GM18507 (cell line): ENCODE measurements around the gene ZNF438.
"Not testable (repeated sequence)": the region's sequence is repeated elsewhere in the genome, so short reads cannot be mapped to it uniquely, and the experiment has no call there.

Experiments used
- DNase-seq: peaks from one replicate; pipeline ENCODE4 v3.0.0; 2011; ENCODE audit warnings: low read depth; ENCODE audit not compliant: insufficient read length; ENCODE audit errors: extremely low spot score
- FAIRE-seq: peaks from 2 replicates; lab custom pipeline; 2011; peaks lifted over from hg19 to GRCh38; lab: Jason Lieb, UNC

Gene ZNF438

GRCh38 chr10:31055573-31056251, 24.0 kb upstream of the ZNF438 start:
- FAIRE-seq (no peak), DNase-seq (no peak)

- DNase-seq = no peak
- no peak for FAIRE-seq
Observed at GRCh38 chr10:31051703-31052102, 20.0 kb upstream of the ZNF438 start.

GRCh38 chr10:31042670-31043069, 11.0 kb upstream of the ZNF438 start:
- no peak for DNase-seq
- no peak for FAIRE-seq

- FAIRE-seq (no peak), DNase-seq (no peak)
Observed at GRCh38 chr10:31041011-31041410, 9.3 kb upstream of the ZNF438 start.

- not testable (repeated sequence) for DNase-seq, FAIRE-seq
Observed at GRCh38 chr10:31039006-31039405, 7.3 kb upstream of the ZNF438 start.

GRCh38 chr10:31037749-31038148, 6.1 kb upstream of the ZNF438 start:
- DNase-seq (no peak), FAIRE-seq (no peak)

- DNase-seq (no peak), FAIRE-seq (no peak)
Observed at GRCh38 chr10:31036209-31036608, 4.5 kb upstream of the ZNF438 start.

- FAIRE-seq (no peak), DNase-seq (no peak)
Observed at GRCh38 chr10:31035266-31035798, 3.7 kb upstream of the ZNF438 start.

GRCh38 chr10:31034098-31034909, 2.6 kb upstream of the ZNF438 start:
- FAIRE-seq (no peak), DNase-seq (no peak)

- DNase-seq (no peak), FAIRE-seq (no peak)
Observed at GRCh38 chr10:31033147-31033546, 1.5 kb upstream of the ZNF438 start.

GRCh38 chr10:31032258-31033132, 830 bp upstream of the ZNF438 start:
- FAIRE-seq (peak; percentile 89), DNase-seq (peak; percentile 77)

GRCh38 chr10:31031205-31031557, 484 bp downstream of the ZNF438 start:
- DNase-seq = no peak
- no peak for FAIRE-seq

- DNase-seq (no peak), FAIRE-seq (no peak)
Observed at GRCh38 chr10:31030800-31031199, 865 bp downstream of the ZNF438 start.

- DNase-seq (no peak), FAIRE-seq (no peak)
Observed at GRCh38 chr10:31030260-31030659, 1.4 kb downstream of the ZNF438 start.

GRCh38 chr10:31028081-31028480, 3.6 kb downstream of the ZNF438 start:
- no peak for DNase-seq
- no peak for FAIRE-seq

- DNase-seq, FAIRE-seq: not testable (repeated sequence)
Observed at GRCh38 chr10:31026279-31026678, 5.4 kb downstream of the ZNF438 start.

- FAIRE-seq (peak; percentile 26), DNase-seq (no peak)
Observed at GRCh38 chr10:31025142-31025541, 6.5 kb downstream of the ZNF438 start.

- no peak for FAIRE-seq
- DNase-seq = no peak
Observed at GRCh38 chr10:31023558-31023957, 8.1 kb downstream of the ZNF438 start.

- FAIRE-seq = no peak
- no peak for DNase-seq
Observed at GRCh38 chr10:31020209-31020608, 11.5 kb downstream of the ZNF438 start.

- peak; percentile 51 for FAIRE-seq
Observed at GRCh38 chr10:31018962-31019361, 12.7 kb downstream of the ZNF438 start.

More at GRCh38 chr10:31018962-31019361, 12.7 kb downstream of the ZNF438 start:
- no peak for DNase-seq
